Ovary (tissue), 9 donors: Measurements from ENCODE around the gene GHRH. TPM values are rescaled to one million over a fixed set of nuclear protein-coding genes. Genes with fewer than 3 reads are reported as not detected.

ENCODE experiments used
- DNase-seq, 5 donors: peaks; one replicate each; pipeline ENCODE4 v3.0.0-alpha.2; 2019 to 2020
- H3K27ac ChIP-seq, 2 donors: fragments of 200-600 bp; one replicate each; pipeline versions ENCODE4 v1.5.1 to v1.8.0; 2019 to 2022
- H3K27me3 ChIP-seq: fragments of 200-600 bp; one replicate; pipeline ENCODE4 v1.8.0; 2022
- H3K36me3 ChIP-seq: fragments of 200-600 bp; sonication (generic); one replicate; pipeline ENCODE4 v1.5.1; 2019
- H3K4me1 ChIP-seq: one replicate; pipeline ENCODE4 v1.8.1; 2013; ENCODE audit warnings: mild to moderate bottlenecking, moderate library complexity; ENCODE audit not compliant: insufficient read depth
- H3K4me3 ChIP-seq: fragments of 200-600 bp; sonication (generic); one replicate; pipeline ENCODE4 v1.5.1; 2017
- H3K9me3 ChIP-seq, 2 donors: fragments of 200-600 bp in 1 of 2; sonication (generic) in 1 of 2; one replicate each; pipeline versions ENCODE4 v1.5.1 to v1.8.1; 2013 to 2019; ENCODE audit warnings: mild to moderate bottlenecking in 1 of 2, moderate library complexity in 1 of 2
- CTCF ChIP-seq, 3 donors: fragments of 450-650 bp in 2 of 3; fragments of 200-600 bp in 1 of 3; IDR thresholded peaks; one replicate each; pipeline versions ENCODE4 v1.5.1 to v1.8.0; 2016 to 2022; ENCODE audit warnings: antibody characterized with exemption in 3 of 3, mild to moderate bottlenecking in 1 of 3
- EP300 ChIP-seq: sonication (generic); formaldehyde crosslinking; IDR thresholded peaks from one replicate; pipeline ENCODE4 v1.6.1; 2017; ENCODE audit warnings: antibody characterized with exemption
- POLR2A ChIP-seq: fragments of 450-650 bp; IDR thresholded peaks from one replicate; pipeline ENCODE4 v1.6.1; 2017; ENCODE audit warnings: antibody characterized with exemption, mild to moderate bottlenecking, moderate library complexity
- WGBS, 3 donors: extraction: QIAGEN DNeasy Blood & Tissue Kit in 1 of 3; methylation state at CpG; one replicate each; pipeline versions ENCODE4 v1.1.5 to v1.1.7; 2013 to 2017; 5-methylcytosine and 5-hydroxymethylcytosine counted together
- intact Hi-C, 4 donors: fragments of 100-400 bp; cut with DNase I; formaldehyde crosslinking; loops; one replicate each; pipeline versions ENCODE4 v1.11.0 to v1.15.1; 2022 to 2023
- polyA plus RNA-seq, 2 donors: library from polyadenylated mRNA; stranded (reverse); fragments of 200-250 nt in 1 of 2; fragments of 350-450 nt in 1 of 2; fragmentation: Illumina TruSeq in 1 of 2; extraction: RNeasy Lipid Tissue Mini Kit (QIAGEN cat#74804) in 1 of 2; gene quantifications; one replicate each; pipeline ENCODE4 v1.2.3, GENCODE V29; 2013 to 2014
- total RNA-seq, 7 donors: library from RNA; depleted of rRNA in 2 of 7; stranded (reverse); fragments of >200 nt in 2 of 7; fragmentation: NEBNext Ultra II Directional in 3 of 7; extraction: Animal tissue kit (Norgen Biotek cat#: 25700) in 3 of 7; gene quantifications; one replicate each; pipeline versions ENCODE4 v1.1.0 to v1.2.4, GENCODE V29; 2016 to 2023
- donor health status: DM: no; HTN: no; CAD: no; lungs with moderate emphysema.
- donor health status: DM: no; HTN: no; CAD: no.
- donor health status: Bipolar disorder and iron deficiency.
- donor health status: DM: yes; HTN: yes; CAD: no.
- donor health status: DM: no; HTN: no; CAD: no.
- donor health status: DM: yes; HTN: yes; CAD: no.

GHRH gene
- total and polyA plus RNA-seq, 9 donors, result not detected

- Histone ChIP-seq H3K9me3 (no peaks in the 10 kb centered on the region), H3K27ac (no peak overlapping the region), H3K4me1 (no peaks in the 10 kb centered on the region), H3K27me3 (no peaks in the 10 kb centered on the region), H3K4me3 (no peak overlapping the region), H3K36me3 (no peaks in the 10 kb centered on the region)
- intact Hi-C loops, result no loop called here
- no peak for TF ChIP-seq POLR2A
- no peak for TF ChIP-seq EP300
- no peak for TF ChIP-seq CTCF (IDR thresholded peaks at IDR 0.05)
- WGBS, 3 donors, result 78 to 81% (median 80%) methylated on average over 11 of the region's 11 CpGs
- DNase-seq, result peak in 1 of 5 donors; percentile 16
These were observed 5.3 kb downstream of the GHRH start for GRCh38 chr20:37256286-37256685.

GRCh38 chr20:37254114-37254878 lies 7.3 kb downstream of the GHRH start:
- no peak for DNase-seq
- no peak overlapping the region for H3K4me3 ChIP-seq
- H3K9me3 ChIP-seq, result no peaks in the 10 kb centered on the region
- no peak for TF ChIP-seq EP300
- H3K27me3 ChIP-seq, result no peaks in the 10 kb centered on the region
- H3K27ac ChIP-seq, result no peak overlapping the region
- intact Hi-C loops, result no loop called here
- WGBS, 3 donors, result 83 to 85% (median 85%) methylated on average over 7 of the region's 7 CpGs
- H3K4me1 ChIP-seq, result no peaks in the 10 kb centered on the region
- no peaks in the 10 kb centered on the region for H3K36me3 ChIP-seq

GRCh38 chr20:37253087-37253486 lies 8.5 kb downstream of the GHRH start:
- Histone ChIP-seq H3K4me3 (no peak overlapping the region), H3K4me1 (no peaks in the 10 kb centered on the region), H3K36me3 (no peaks in the 10 kb centered on the region), H3K27ac (no peak overlapping the region), H3K27me3 (no peaks in the 10 kb centered on the region), H3K9me3 (no peaks in the 10 kb centered on the region)
- 77 to 82% (median 79%) methylated on average over 12 of the region's 12 CpGs for WGBS, 3 donors
- no peak for DNase-seq
- intact Hi-C loops, result no loop called here
- TF ChIP-seq POLR2A (no peak), EP300 (no peak), CTCF (IDR thresholded peaks at IDR 0.05) (no peak)

- Histone ChIP-seq H3K4me1 (no peaks in the 10 kb centered on the region), H3K9me3 (no peaks in the 10 kb centered on the region), H3K27me3 (no peaks in the 10 kb centered on the region), H3K27ac (no peak overlapping the region), H3K36me3 (no peaks in the 10 kb centered on the region), H3K4me3 (no peak overlapping the region)
- TF ChIP-seq EP300 (no peak), CTCF (IDR thresholded peaks at IDR 0.05) (no peak), POLR2A (no peak)
- WGBS, 3 donors, result 76 to 79% (median 78%) methylated on average over 15 of the region's 15 CpGs
- DNase-seq, result no peak
- intact Hi-C loops, result no loop called here
These were observed 9.7 kb downstream of the GHRH start for GRCh38 chr20:37251825-37252477.

GRCh38 chr20:37249304-37249703 lies 12.3 kb downstream of the GHRH start:
- intact Hi-C loops, result no loop called here
- no peak overlapping the region for H3K4me3 ChIP-seq

More at GRCh38 chr20:37249304-37249703, 12.3 kb downstream of the GHRH start:
- DNase-seq, result no peak
- Histone ChIP-seq H3K4me1 (no peaks in the 10 kb centered on the region), H3K9me3 (no peaks in the 10 kb centered on the region), H3K27me3 (no peaks in the 10 kb centered on the region), H3K36me3 (no peaks in the 10 kb centered on the region), H3K27ac (no peak overlapping the region)
- WGBS, 3 donors, result 98 to 100% (median 99%) methylated on average over 2 of the region's 2 CpGs
- TF ChIP-seq CTCF (IDR thresholded peaks at IDR 0.05) (no peak), POLR2A (no peak), EP300 (no peak)
